ENCODE measurements around the gene KCNN2.
A peak's percentile ranks its signal among the peaks of the same experiment; 100 is the strongest.

Gene KCNN2
- long read RNA-seq, transcript KCNN2-201 (8 exons, 2,512 nt) = major isoform, 36 of 50 reads
- long read RNA-seq, partial matches to known transcripts = 7 of 50 reads
- long read RNA-seq, other reads (novel, unspliced or antisense) = 4 of 50 reads

- H3K4me3 ChIP-seq (replicated peaks; ENCODE audit: insufficient read depth, low read length) = peak within 1 kb of the TSS; percentile 85
- H3K27ac ChIP-seq (replicated peaks) = peak within 1 kb of the TSS; percentile 80
- H3K27me3 ChIP-seq (ENCODE audit: insufficient read depth, poor library complexity, severe bottlenecking) = no peaks in the 10 kb centered on the region
- TF ChIP-seq CTCF (IDR thresholded peaks at IDR 0.05; ENCODE audit: insufficient read depth, low read length) = no peak
- TF ChIP-seq POLR2AphosphoS5 (IDR thresholded peaks at IDR 0.05; ENCODE audit: low read depth) = peak; percentile 46; the same call in 1 of the 2 replicates
- TF ChIP-seq REST (IDR thresholded peaks at IDR 0.05; ENCODE audit: insufficient replicate concordance, low read depth) = no peak
- peak; percentile 71 to 92 for DNase-seq (ENCODE audit: low read depth in 1 of 2, low spot score in 1 of 2)
Measured at GRCh38 chr5:114361724-114362196, at the start of gene KCNN2. Gene KCNN2 (plus strand): TSS chr5:114362070. CDS start chr5:114362140, 70 bp downstream.

GRCh38 chr5:114312658-114313057 is 49.2 kb upstream of the KCNN2 start:
- no peak for DNase-seq (ENCODE audit: low read depth in 1 of 2, low spot score in 1 of 2)
- no peak overlapping the region for H3K4me3 ChIP-seq (replicated peaks; ENCODE audit: insufficient read depth, low read length)
- H3K27ac ChIP-seq (replicated peaks) = no peak overlapping the region
- no peaks in the 10 kb centered on the region for H3K27me3 ChIP-seq (ENCODE audit: insufficient read depth, poor library complexity, severe bottlenecking)
- TF ChIP-seq REST (IDR thresholded peaks at IDR 0.05; ENCODE audit: insufficient replicate concordance, low read depth) (no peak), CTCF (IDR thresholded peaks at IDR 0.05; ENCODE audit: insufficient read depth, low read length) (no peak), SPI1 (IDR thresholded peaks at IDR 0.05; ENCODE audit: borderline replicate concordance, low read depth) (no peak), GABPA (IDR thresholded peaks at IDR 0.05; ENCODE audit: low read depth) (no peak), POLR2AphosphoS5 (IDR thresholded peaks at IDR 0.05; ENCODE audit: low read depth) (no peak)

GRCh38 chr5:114314061-114314460 is 47.8 kb upstream of the KCNN2 start:
- no peaks in the 10 kb centered on the region for H3K27me3 ChIP-seq (ENCODE audit: insufficient read depth, poor library complexity, severe bottlenecking)
- no peak for DNase-seq (ENCODE audit: low read depth in 1 of 2, low spot score in 1 of 2)
- no peak overlapping the region for H3K4me3 ChIP-seq (replicated peaks; ENCODE audit: insufficient read depth, low read length)
- no peak overlapping the region for H3K27ac ChIP-seq (replicated peaks)
- TF ChIP-seq REST (IDR thresholded peaks at IDR 0.05; ENCODE audit: insufficient replicate concordance, low read depth) (no peak), GABPA (IDR thresholded peaks at IDR 0.05; ENCODE audit: low read depth) (no peak), CTCF (IDR thresholded peaks at IDR 0.05; ENCODE audit: insufficient read depth, low read length) (no peak), SPI1 (IDR thresholded peaks at IDR 0.05; ENCODE audit: borderline replicate concordance, low read depth) (no peak), POLR2AphosphoS5 (IDR thresholded peaks at IDR 0.05; ENCODE audit: low read depth) (no peak)
